A673 (cell line): ENCODE measurements around the gene MEIKIN. TPM values are rescaled to one million over a fixed set of nuclear protein-coding genes. Genes with fewer than 3 reads are reported as not detected.

Experiments
- BruUV-seq: library from RNA; stranded (reverse); fragments of 400-500 nt; replicated peaks from 2 replicates; lab custom pipeline; 2021; lab: Mats Ljungman, UMichigan
- CTCF ChIA-PET: fragments of 300-600 bp; sonication (Branson Sonifier 250); formaldehyde crosslinking; loops from one replicate; lab custom pipeline; 2022; ENCODE audit warnings: antibody characterized with exemption; lab: Charles Lee
- POLR2A ChIA-PET: fragments of 300-600 bp; sonication (Branson Sonifier 250); formaldehyde crosslinking; loops from one replicate; lab custom pipeline; 2022; ENCODE audit warnings: antibody characterized with exemption; ENCODE audit not compliant: low non-redundant PET; lab: Charles Lee
- DNase-seq: peaks from one replicate; pipeline ENCODE4 v3.0.0-alpha.2; 2015; ENCODE audit warnings: low spot score
- H3K27ac ChIP-seq: fragments of 200-600 bp; sonication (generic); 2 replicates; pipeline ENCODE4 v1.5.1; 2016; ENCODE audit warnings: mixed run types, low read depth, mild to moderate bottlenecking, mixed read lengths, antibody characterized with exemption, low read length; ENCODE audit not compliant: poor library complexity, severe bottlenecking
- H3K27me3 ChIP-seq: fragments of 200-600 bp; sonication (generic); replicated peaks from 2 replicates; pipeline ENCODE4 v1.6.1; 2017; ENCODE audit warnings: mixed run types, low read depth, mild to moderate bottlenecking, mixed read lengths, antibody characterized with exemption, low read length; ENCODE audit not compliant: insufficient read depth, poor library complexity
- H3K36me3 ChIP-seq: fragments of 200-600 bp; sonication (generic); 2 replicates; pipeline ENCODE4 v1.6.1; 2016; ENCODE audit warnings: mixed run types, mild to moderate bottlenecking, mixed read lengths, antibody characterized with exemption, low read length; ENCODE audit not compliant: insufficient read depth, poor library complexity, severe bottlenecking
- H3K4me1 ChIP-seq: fragments of 200-600 bp; sonication (generic); 2 replicates; pipeline ENCODE4 v1.6.1; 2017; ENCODE audit warnings: mixed run types, mild to moderate bottlenecking, mixed read lengths, antibody characterized with exemption, low read length; ENCODE audit not compliant: insufficient read depth, poor library complexity, severe bottlenecking
- H3K4me3 ChIP-seq: fragments of 200-600 bp; sonication (generic); 2 replicates; pipeline ENCODE4 v1.5.1; 2016; ENCODE audit warnings: low read depth, mixed run types, mild to moderate bottlenecking, mixed read lengths, low read length; ENCODE audit not compliant: poor library complexity, severe bottlenecking
- H3K9me3 ChIP-seq: fragments of 200-600 bp; sonication (generic); 2 replicates; pipeline ENCODE4 v1.6.1; 2016; ENCODE audit warnings: mixed run types, low read depth, mild to moderate bottlenecking, mixed read lengths, antibody characterized with exemption, low read length; ENCODE audit not compliant: poor library complexity, severe bottlenecking
- EZH2 ChIP-seq: fragments of 200-600 bp; sonication (generic); IDR thresholded peaks from 2 replicates; pipeline ENCODE4 v1.6.1; 2017; ENCODE audit warnings: borderline replicate concordance, low read depth, mild to moderate bottlenecking, mixed read lengths, antibody characterized with exemption, low read length; ENCODE audit not compliant: poor library complexity, severe bottlenecking
- intact Hi-C: fragments of 100-400 bp; cut with micrococcal nuclease; formaldehyde crosslinking; loops from one replicate; pipeline ENCODE4 v1.10.0; 2022; ENCODE audit not compliant: unreplicated experiment
- total RNA-seq: library from RNA; stranded (reverse); gene quantifications from 2 replicates; pipeline ENCODE4 v1.2.3, GENCODE V29; 2021
- TF ChIP-seq, protein P1 (sequence below): fragments of 300-800, 200-600 bp; sonication (generic); conservative IDR thresholded peaks from 2 replicates; pipeline ENCODE4 v1.5.1; 2017; ENCODE audit warnings: low read depth, mild to moderate bottlenecking, antibody characterized with exemption, low read length, moderate library complexity, mixed read lengths

MEIKIN gene
- total RNA-seq, 1 experiment from 2014 or later = not detected

DNA sequence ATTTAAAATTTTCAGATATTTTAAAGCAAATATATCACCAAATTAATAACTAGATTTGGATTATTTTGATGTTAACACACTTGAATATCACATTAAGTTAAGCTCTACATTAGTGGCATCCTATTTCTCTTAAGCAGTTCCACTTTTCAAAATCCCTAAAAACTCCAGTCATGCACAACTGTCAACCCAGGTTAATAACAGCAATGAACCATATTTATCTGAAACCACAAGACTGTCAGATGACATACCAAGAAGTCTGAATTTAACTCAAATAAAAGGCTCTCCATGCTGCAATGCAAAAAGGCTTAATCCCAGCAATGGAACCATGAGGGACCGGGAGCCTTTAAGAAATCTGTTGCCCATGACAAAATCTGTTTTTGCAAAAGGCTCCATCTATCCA, 176.1 kb downstream of the MEIKIN start:
- Histone ChIP-seq H3K27me3 (no peaks in the 10 kb centered on the region), H3K27ac (no peak overlapping the region), H3K9me3 (peaks cover 2% of the 10 kb centered on the region), H3K4me1 (peaks cover 7% of the 10 kb centered on the region), H3K36me3 (no peaks in the 10 kb centered on the region), H3K4me3 (no peak overlapping the region)
- no TSS peak for BruUV-seq
- no peak for TF ChIP-seq EZH2
- TF ChIP-seq, protein P1, sequence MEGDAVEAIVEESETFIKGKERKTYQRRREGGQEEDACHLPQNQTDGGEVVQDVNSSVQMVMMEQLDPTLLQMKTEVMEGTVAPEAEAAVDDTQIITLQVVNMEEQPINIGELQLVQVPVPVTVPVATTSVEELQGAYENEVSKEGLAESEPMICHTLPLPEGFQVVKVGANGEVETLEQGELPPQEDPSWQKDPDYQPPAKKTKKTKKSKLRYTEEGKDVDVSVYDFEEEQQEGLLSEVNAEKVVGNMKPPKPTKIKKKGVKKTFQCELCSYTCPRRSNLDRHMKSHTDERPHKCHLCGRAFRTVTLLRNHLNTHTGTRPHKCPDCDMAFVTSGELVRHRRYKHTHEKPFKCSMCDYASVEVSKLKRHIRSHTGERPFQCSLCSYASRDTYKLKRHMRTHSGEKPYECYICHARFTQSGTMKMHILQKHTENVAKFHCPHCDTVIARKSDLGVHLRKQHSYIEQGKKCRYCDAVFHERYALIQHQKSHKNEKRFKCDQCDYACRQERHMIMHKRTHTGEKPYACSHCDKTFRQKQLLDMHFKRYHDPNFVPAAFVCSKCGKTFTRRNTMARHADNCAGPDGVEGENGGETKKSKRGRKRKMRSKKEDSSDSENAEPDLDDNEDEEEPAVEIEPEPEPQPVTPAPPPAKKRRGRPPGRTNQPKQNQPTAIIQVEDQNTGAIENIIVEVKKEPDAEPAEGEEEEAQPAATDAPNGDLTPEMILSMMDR = no peak
- POLR2A ChIA-PET = no interaction called here
- intact Hi-C loops = no loop called here
- CTCF ChIA-PET = no interaction called here
- DNase-seq = no peak

DNA sequence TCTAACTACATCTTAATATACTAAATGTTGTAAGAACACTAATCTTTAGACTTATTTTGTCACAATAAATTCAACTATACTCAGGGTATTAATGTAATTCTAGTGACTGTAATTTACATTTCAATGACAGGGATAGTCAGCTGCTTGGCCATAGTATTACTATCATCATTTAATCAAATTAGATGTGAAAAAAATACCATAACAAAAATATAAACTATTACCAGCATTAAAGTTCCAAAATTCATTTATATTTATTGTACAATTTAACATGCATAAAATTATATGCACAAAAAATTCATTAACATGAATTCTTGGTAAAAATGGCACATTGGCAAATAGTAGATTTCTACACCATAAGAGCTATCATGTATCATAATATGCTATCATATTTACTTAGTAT, 177.6 kb downstream of the MEIKIN start:
- Histone ChIP-seq H3K4me3 (no peak overlapping the region), H3K36me3 (no peaks in the 10 kb centered on the region), H3K9me3 (peaks cover 4% of the 10 kb centered on the region), H3K27me3 (no peaks in the 10 kb centered on the region), H3K4me1 (no peaks in the 10 kb centered on the region), H3K27ac (no peak overlapping the region)
- ChIA-PET POLR2A (no interaction called here), CTCF (no interaction called here)
- TF ChIP-seq, protein P1 = no peak
- no peak for TF ChIP-seq EZH2
- no TSS peak for BruUV-seq
- intact Hi-C loops = no loop called here
- DNase-seq = no peak

DNA sequence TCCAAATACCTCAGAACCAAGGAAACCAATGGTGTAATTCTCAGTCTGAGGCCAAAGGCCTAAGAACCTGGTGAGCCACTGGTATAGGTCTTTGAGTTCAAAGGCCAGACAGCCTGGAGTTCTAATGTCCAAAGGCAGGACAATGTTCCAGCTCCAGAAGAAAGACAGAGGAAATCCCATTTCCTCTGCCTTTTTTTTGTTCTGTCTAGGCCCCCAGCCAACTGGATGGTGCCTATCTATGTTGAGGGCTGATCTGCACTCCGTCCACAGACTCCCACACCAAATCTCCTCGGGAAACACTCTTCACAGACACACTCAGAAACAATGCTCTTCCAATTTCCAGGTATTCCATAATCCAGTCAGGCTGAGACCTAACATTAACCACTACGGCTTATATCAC, 178.8 kb downstream of the MEIKIN start:
- DNase-seq = no peak
- no peaks in the 10 kb centered on the region for H3K36me3 ChIP-seq
- intact Hi-C loops = no loop called here
- no peak overlapping the region for H3K27ac ChIP-seq
- peaks cover 4% of the 10 kb centered on the region for H3K9me3 ChIP-seq
- TF ChIP-seq, protein P1 = no peak
- no peak for TF ChIP-seq EZH2
- ChIA-PET POLR2A (no interaction called here), CTCF (no interaction called here)
- no peaks in the 10 kb centered on the region for H3K4me1 ChIP-seq
- BruUV-seq = no TSS peak
- no peaks in the 10 kb centered on the region for H3K27me3 ChIP-seq
- H3K4me3 ChIP-seq = no peak overlapping the region
